Activated CD4-positive, alpha-beta T cell treated with anti-CD3 and anti-CD28 coated beads for 36 hours (primary cell): ENCODE results near the gene CHCHD3. TPM values are rescaled to one million over a fixed set of nuclear protein-coding genes. Genes with fewer than 3 reads are reported as not detected.
"Not testable (repeated sequence)": the region's sequence is repeated elsewhere in the genome, so short reads cannot be mapped to it uniquely, and the experiment has no call there.

Source experiments
- ATAC-seq: fragments of 200-7000 bp; cut with Tn5 transposase; one replicate; pipeline ENCODE4 v1.10.0; 2021; ENCODE audit warnings: mild to moderate bottlenecking, moderate library complexity
- CTCF ChIA-PET: fragments of 350-600 bp; sonication (Branson Sonifier 250); formaldehyde crosslinking; loops from one replicate; lab custom pipeline; 2021; ENCODE audit warnings: antibody characterized with exemption; lab: Charles Lee
- POLR2A ChIA-PET: fragments of 350-600 bp; sonication (Branson Sonifier 250); formaldehyde crosslinking; loops from one replicate; lab custom pipeline; 2021; ENCODE audit warnings: antibody characterized with exemption, inconsistent platforms; lab: Charles Lee
- DNase-seq: peaks from one replicate; pipeline ENCODE4 v3.0.0-alpha.2; 2020
- H3K27ac Mint-ChIP-seq: one replicate; pipeline ENCODE4 v1.8.0; 2021; ENCODE audit warnings: mixed read lengths
- H3K27me3 Mint-ChIP-seq: one replicate; pipeline ENCODE4 v1.8.0; 2021; ENCODE audit warnings: mixed read lengths
- H3K36me3 Mint-ChIP-seq: one replicate; pipeline ENCODE4 v1.8.0; 2021; ENCODE audit warnings: low read depth, mixed read lengths
- H3K4me1 Mint-ChIP-seq: one replicate; pipeline ENCODE4 v1.8.0; 2021; ENCODE audit warnings: mixed read lengths
- H3K4me3 Mint-ChIP-seq: one replicate; pipeline ENCODE4 v1.8.0; 2021; ENCODE audit warnings: mild to moderate bottlenecking, moderate library complexity, mixed read lengths
- H3K9me3 Mint-ChIP-seq: one replicate; pipeline ENCODE4 v1.8.0; 2021; ENCODE audit warnings: low read depth, mixed read lengths
- intact Hi-C, 2 experiments: fragments of 100-400 bp; cut with DNase I in 1 of 2; cut with micrococcal nuclease in 1 of 2; formaldehyde crosslinking; loops; one replicate each; pipeline versions ENCODE4 v1.14.2 to v1.15.1; 2022 to 2024; cut with DNase I, micrococcal nuclease
- total RNA-seq, 2 experiments: library from RNA; stranded (reverse); gene quantifications; one replicate each; pipeline ENCODE4 v1.2.3, GENCODE V29; 2021

Gene CHCHD3
- total RNA-seq, 2 experiments from 2014 or later, result 63.0 to 71.9 TPM

- peaks cover 2% of the 10 kb centered on the region for H3K4me1 Mint-ChIP-seq
- POLR2A ChIA-PET, result no interaction called here
- peaks cover 24% of the 10 kb centered on the region for H3K36me3 Mint-ChIP-seq
- ATAC-seq (no peak), DNase-seq (no peak)
- intact Hi-C loops, result no loop called here
- CTCF ChIA-PET, result no interaction called here
- no peaks in the 10 kb centered on the region for H3K9me3 Mint-ChIP-seq
- H3K27ac Mint-ChIP-seq, result no peak overlapping the region
- no peak overlapping the region for H3K4me3 Mint-ChIP-seq
- H3K27me3 Mint-ChIP-seq, result no peaks in the 10 kb centered on the region
Observed at GRCh38 chr7:132942701-132943100, 139.2 kb downstream of the CHCHD3 start.

DNA sequence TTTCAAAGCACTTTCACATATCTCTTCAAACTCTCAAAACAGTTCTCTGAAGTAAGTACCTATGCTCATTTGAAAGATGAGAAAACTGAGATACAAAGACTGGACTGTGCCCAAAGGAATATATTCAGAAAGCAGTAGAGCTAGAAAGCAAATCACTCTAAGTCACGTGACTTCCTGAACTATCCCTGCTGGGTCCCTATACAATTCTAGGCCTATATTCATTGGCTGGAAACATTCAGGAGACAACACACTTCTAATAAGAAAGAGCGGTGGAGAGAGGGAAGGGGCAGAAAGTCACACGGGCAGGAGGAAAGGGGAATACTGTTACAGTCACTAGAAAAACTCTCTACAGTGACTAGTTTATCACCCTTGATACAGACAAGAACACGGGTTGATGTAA, 140.0 kb downstream of the CHCHD3 start:
- no peak overlapping the region for H3K4me3 Mint-ChIP-seq
- no peaks in the 10 kb centered on the region for H3K27me3 Mint-ChIP-seq
- peaks cover 2% of the 10 kb centered on the region for H3K4me1 Mint-ChIP-seq
- ATAC-seq (no peak), DNase-seq (no peak)
- no peak overlapping the region for H3K27ac Mint-ChIP-seq
- ChIA-PET CTCF (no interaction called here), POLR2A (no interaction called here)
- H3K9me3 Mint-ChIP-seq, result no peaks in the 10 kb centered on the region
- intact Hi-C loops, result no loop called here
- H3K36me3 Mint-ChIP-seq, result peaks cover 24% of the 10 kb centered on the region

GRCh38 chr7:132941428-132941827, 140.5 kb downstream of the CHCHD3 start:
- no peaks in the 10 kb centered on the region for H3K9me3 Mint-ChIP-seq
- ATAC-seq (no peak), DNase-seq (no peak)
- intact Hi-C loops, result no loop called here
- no peak overlapping the region for H3K27ac Mint-ChIP-seq
- ChIA-PET POLR2A (no interaction called here), CTCF (no interaction called here)
- peaks cover 25% of the 10 kb centered on the region for H3K36me3 Mint-ChIP-seq
- no peaks in the 10 kb centered on the region for H3K27me3 Mint-ChIP-seq
- H3K4me1 Mint-ChIP-seq, result peaks cover 2% of the 10 kb centered on the region
- no peak overlapping the region for H3K4me3 Mint-ChIP-seq

DNA sequence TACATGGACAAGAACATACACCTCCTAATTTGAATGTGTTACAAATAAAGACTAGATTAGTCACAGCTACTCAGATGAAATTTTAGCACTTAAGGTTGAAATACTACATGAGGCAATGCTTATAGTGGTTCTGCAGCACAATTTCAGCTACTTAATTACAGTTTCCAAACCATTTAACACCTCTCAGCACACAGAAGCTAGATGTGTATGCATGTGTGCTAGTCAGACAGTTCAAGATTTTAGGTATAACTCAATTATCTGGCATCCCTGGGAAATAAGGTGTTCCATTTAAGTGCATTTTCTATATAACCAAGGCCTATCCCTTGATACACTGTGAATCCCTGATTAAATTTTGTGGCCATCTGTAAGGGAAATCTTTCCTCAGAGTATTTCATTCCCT, 141.8 kb downstream of the CHCHD3 start:
- intact Hi-C loops, result no loop called here
- Mint-ChIP-seq H3K36me3 (peaks cover 32% of the 10 kb centered on the region), H3K27ac (no peak overlapping the region), H3K27me3 (no peaks in the 10 kb centered on the region), H3K4me1 (peaks cover 2% of the 10 kb centered on the region), H3K4me3 (no peak overlapping the region), H3K9me3 (peaks cover 3% of the 10 kb centered on the region)
- ChIA-PET CTCF (no interaction called here), POLR2A (interaction anchor here (0.6 kb wide), 1 partner anchor 24 kb away, joined by 5 read pairs; no protein-coding TSS in a partner anchor)
- no peak for ATAC-seq
- DNase-seq, result no peak

DNA sequence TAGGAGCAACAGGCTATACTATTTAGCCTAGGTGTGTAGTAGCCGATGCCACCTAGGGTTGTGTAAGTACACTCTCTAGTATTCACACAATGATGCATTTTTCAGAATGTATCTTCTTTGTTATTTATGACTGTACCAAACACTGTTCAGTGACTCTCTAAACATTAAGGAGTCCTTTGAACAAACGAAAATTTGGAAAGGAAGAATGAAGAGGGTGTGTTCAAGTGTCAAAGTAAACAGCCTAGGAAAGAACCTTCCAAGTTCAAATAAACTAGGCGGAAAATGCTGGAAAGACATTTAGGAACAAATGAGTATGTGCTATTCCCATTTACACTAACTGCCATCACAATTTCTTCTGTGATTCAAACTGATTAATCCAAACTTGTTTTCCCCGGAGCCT, 142.4 kb downstream of the CHCHD3 start:
- Mint-ChIP-seq H3K4me3 (no peak overlapping the region), H3K4me1 (peaks cover 2% of the 10 kb centered on the region), H3K27me3 (no peaks in the 10 kb centered on the region), H3K36me3 (peaks cover 32% of the 10 kb centered on the region), H3K27ac (no peak overlapping the region), H3K9me3 (peaks cover 3% of the 10 kb centered on the region)
- POLR2A ChIA-PET, result no interaction called here
- ATAC-seq (no peak), DNase-seq (no peak)
- CTCF ChIA-PET, result no interaction called here
- intact Hi-C loops, result no loop called here

GRCh38 chr7:132937286-132937685, 144.6 kb downstream of the CHCHD3 start:
- DNase-seq (no peak), ATAC-seq (no peak)
- Mint-ChIP-seq H3K27me3 (no peaks in the 10 kb centered on the region), H3K4me1 (peaks cover 18% of the 10 kb centered on the region), H3K36me3 (peaks cover 34% of the 10 kb centered on the region), H3K9me3 (peaks cover 3% of the 10 kb centered on the region), H3K4me3 (no peak overlapping the region), H3K27ac (no peak overlapping the region)
- intact Hi-C loops, result no loop called here
- CTCF ChIA-PET, result no interaction called here
- POLR2A ChIA-PET, result no interaction called here

GRCh38 chr7:132935608-132936007, 146.3 kb downstream of the CHCHD3 start:
- peaks cover 4% of the 10 kb centered on the region for H3K9me3 Mint-ChIP-seq
- ATAC-seq (no peak), DNase-seq (no peak)
- H3K4me1 Mint-ChIP-seq, result peaks cover 21% of the 10 kb centered on the region
- H3K27ac Mint-ChIP-seq, result no peak overlapping the region
- H3K36me3 Mint-ChIP-seq, result peaks cover 30% of the 10 kb centered on the region
- CTCF ChIA-PET, result no interaction called here
- intact Hi-C loops, result no loop called here
- H3K4me3 Mint-ChIP-seq, result no peak overlapping the region
- POLR2A ChIA-PET, result no interaction called here
- no peaks in the 10 kb centered on the region for H3K27me3 Mint-ChIP-seq

DNA sequence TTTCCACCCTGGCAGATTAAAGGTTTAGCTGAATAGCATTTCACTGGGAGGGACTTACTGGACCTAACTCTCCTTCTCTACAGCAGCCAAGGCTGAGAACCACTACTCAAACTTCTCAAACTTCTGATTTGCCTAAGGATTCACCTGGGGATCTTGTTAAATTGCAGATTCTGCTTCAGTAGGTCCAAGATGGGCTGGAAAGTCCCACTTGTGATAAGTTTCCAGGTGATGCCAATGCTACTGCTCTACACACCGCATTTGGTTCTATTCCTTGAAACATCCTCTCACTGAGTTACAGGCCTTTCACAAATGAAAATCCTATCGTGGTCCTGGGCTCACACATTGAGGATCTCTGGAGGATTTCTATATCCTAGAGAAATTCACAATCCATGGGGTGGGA, 147.9 kb downstream of the CHCHD3 start:
- H3K27ac Mint-ChIP-seq, result no peak overlapping the region
- ATAC-seq, result no peak
- no peaks in the 10 kb centered on the region for H3K27me3 Mint-ChIP-seq
- H3K36me3 Mint-ChIP-seq, result peaks cover 32% of the 10 kb centered on the region
- H3K4me3 Mint-ChIP-seq, result no peak overlapping the region
- no peak for DNase-seq
- CTCF ChIA-PET, result no interaction called here
- H3K4me1 Mint-ChIP-seq, result peaks cover 21% of the 10 kb centered on the region
- intact Hi-C loops, result no loop called here
- POLR2A ChIA-PET, result no interaction called here
- H3K9me3 Mint-ChIP-seq, result peaks cover 10% of the 10 kb centered on the region

- ATAC-seq (peak; percentile 86), DNase-seq (no peak)
- peaks cover 28% of the 10 kb centered on the region for H3K36me3 Mint-ChIP-seq
- POLR2A ChIA-PET, result no interaction called here
- H3K27me3 Mint-ChIP-seq, result no peaks in the 10 kb centered on the region
- CTCF ChIA-PET, result no interaction called here
- intact Hi-C loops, result no loop called here
- H3K9me3 Mint-ChIP-seq, result peaks cover 13% of the 10 kb centered on the region
- peak overlapping the region; percentile 72 for H3K27ac Mint-ChIP-seq
- peaks cover 21% of the 10 kb centered on the region for H3K4me1 Mint-ChIP-seq
- H3K4me3 Mint-ChIP-seq, result no peak overlapping the region
Observed at GRCh38 chr7:132933072-132933458, 148.8 kb downstream of the CHCHD3 start.

DNA sequence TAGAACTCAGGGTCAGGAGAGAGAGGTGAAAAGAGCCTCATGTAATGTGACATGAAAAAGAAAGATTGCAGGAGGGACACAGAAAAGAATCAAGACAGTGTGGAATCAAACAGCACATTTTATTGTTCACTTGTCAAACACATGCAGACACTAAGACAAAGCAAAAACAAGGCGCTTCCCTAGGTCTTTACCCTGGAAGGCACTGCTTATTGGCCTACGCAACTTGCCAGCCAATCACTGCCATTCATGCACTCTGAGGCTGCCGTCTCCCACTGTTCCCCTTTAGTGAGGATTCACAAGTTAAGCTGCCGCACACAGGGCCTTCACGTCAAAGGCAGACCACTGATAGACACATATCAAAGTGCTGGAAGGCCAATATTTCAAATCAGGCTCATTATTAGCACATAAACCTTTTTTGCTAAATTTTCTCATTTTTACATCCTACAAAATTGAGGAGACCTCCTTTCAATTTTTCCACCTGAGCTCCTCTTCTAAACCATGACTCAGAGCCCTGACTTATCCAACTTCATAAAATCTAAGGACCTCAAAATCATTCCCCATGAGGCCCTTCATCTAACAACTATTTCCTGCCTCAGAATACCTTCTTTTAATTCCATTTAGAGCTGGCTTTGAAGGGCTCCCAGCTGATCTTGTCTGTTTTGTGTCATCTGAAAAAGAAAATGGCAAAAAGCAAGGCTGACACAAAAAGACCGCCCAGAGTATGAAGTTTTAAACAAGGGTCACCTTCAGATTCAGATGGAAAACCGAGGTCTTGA, 149.4 kb downstream of the CHCHD3 start:
- Mint-ChIP-seq H3K9me3 (peaks cover 13% of the 10 kb centered on the region), H3K27ac (peak overlapping the region; percentile 72), H3K4me1 (peaks cover 21% of the 10 kb centered on the region), H3K4me3 (no peak overlapping the region), H3K36me3 (peaks cover 33% of the 10 kb centered on the region), H3K27me3 (no peaks in the 10 kb centered on the region)
- ChIA-PET POLR2A (no interaction called here), CTCF (interaction anchor here (0.7 kb wide), 1 partner anchor 81 kb away, joined by 3 read pairs; no protein-coding TSS in a partner anchor)
- ATAC-seq (peak; percentile 19), DNase-seq (no peak)
- intact Hi-C loops, result no loop called here

DNA sequence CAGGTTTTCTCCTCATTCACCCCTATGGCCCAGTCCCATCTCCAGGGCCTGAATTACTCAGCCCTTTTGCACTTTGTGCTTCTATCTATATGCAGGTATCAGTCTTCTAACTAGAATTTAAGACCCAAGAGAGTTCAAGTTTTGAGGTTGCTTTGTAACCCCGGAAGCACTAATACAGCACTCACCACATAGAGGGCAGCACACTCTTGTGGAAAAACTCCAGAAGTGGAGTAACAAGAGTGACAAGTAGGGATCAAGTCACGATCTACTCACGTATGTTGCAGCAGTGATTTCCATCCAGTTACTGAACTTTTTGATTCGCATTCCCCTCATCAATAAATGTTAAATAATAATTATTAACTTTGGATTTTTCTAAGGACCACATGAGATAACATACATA, 151.0 kb downstream of the CHCHD3 start:
- H3K27ac Mint-ChIP-seq, result no peak overlapping the region
- H3K36me3 Mint-ChIP-seq, result peaks cover 40% of the 10 kb centered on the region
- intact Hi-C loops, result no loop called here
- no peak overlapping the region for H3K4me3 Mint-ChIP-seq
- no peaks in the 10 kb centered on the region for H3K27me3 Mint-ChIP-seq
- ChIA-PET POLR2A (no interaction called here), CTCF (interaction anchor here (0.8 kb wide), 1 partner anchor 44 kb away, joined by 3 read pairs; no protein-coding TSS in a partner anchor)
- H3K9me3 Mint-ChIP-seq, result peaks cover 13% of the 10 kb centered on the region
- H3K4me1 Mint-ChIP-seq, result peaks cover 21% of the 10 kb centered on the region
- DNase-seq (no peak), ATAC-seq (no peak)

GRCh38 chr7:132929944-132930343, 151.9 kb downstream of the CHCHD3 start:
- CTCF ChIA-PET, result interaction anchor here (0.8 kb wide), 1 partner anchor 45 kb away, joined by 3 read pairs; no protein-coding TSS in a partner anchor
- Mint-ChIP-seq H3K4me1 (peaks cover 21% of the 10 kb centered on the region), H3K9me3 (peaks cover 13% of the 10 kb centered on the region), H3K36me3 (peaks cover 41% of the 10 kb centered on the region)
- POLR2A ChIA-PET, result interaction anchor here (0.6 kb wide), 1 partner anchor 1276 kb away, joined by 3 read pairs; no protein-coding TSS in a partner anchor
- H3K4me3 Mint-ChIP-seq, intact Hi-C loops, H3K27ac Mint-ChIP-seq, H3K27me3 Mint-ChIP-seq, ATAC-seq, DNase-seq: not testable (repeated sequence)
